ENCODE measurements around the gene COPS8.

GRCh38 chr2:237096911-237097310, 11.2 kb downstream of the COPS8 start:
- no peak for TF ChIP-seq CTCF (IDR thresholded peaks at IDR 0.05)
- no peak for TF ChIP-seq POLR2A (IDR thresholded peaks at IDR 0.05)
- TF ChIP-seq POLR2AphosphoS5 (IDR thresholded peaks at IDR 0.05), result no peak

Data from breast epithelium (tissue), 3 donors.